GM12878 (cell line): ENCODE measurements around the gene CACNA1D. TPM values are rescaled to one million over a fixed set of nuclear protein-coding genes. Genes with fewer than 3 reads are reported as not detected.

ENCODE experiments used
- ATAC-seq: fragments of 200-7000 bp; cut with Tn5 transposase; 3 replicates; pipeline ENCODE4 v1.9.1; 2020; ENCODE audit warnings: mild to moderate bottlenecking, moderate library complexity
- BruUV-seq: library from RNA; stranded (reverse); fragments of 400-500 nt; replicated peaks from 2 replicates; lab custom pipeline; 2021; lab: Mats Ljungman, UMichigan
- CTCF ChIA-PET: fragments of 300-600 bp; sonication (Branson Sonifier 250); formaldehyde crosslinking; extraction: SDS; loops from one replicate; lab custom pipeline; 2021; ENCODE audit warnings: inconsistent platforms; lab: Yijun Ruan, JAX
- POLR2A ChIA-PET: fragments of 350-600 bp; formaldehyde crosslinking; extraction: SDS; loops from one replicate; lab custom pipeline; 2021; ENCODE audit warnings: inconsistent platforms; lab: Charles Lee
- RAD21 ChIA-PET: fragments of 300-600 bp; sonication (Branson Sonifier 250); formaldehyde crosslinking; loops from one replicate; lab custom pipeline; 2023; ENCODE audit warnings: antibody characterized with exemption; ENCODE audit not compliant: unreplicated experiment; lab: Charles Lee
- SMC1A ChIA-PET: fragments of 300-600 bp; sonication (Branson Sonifier 250); formaldehyde crosslinking; loops from one replicate; lab custom pipeline; 2023; ENCODE audit not compliant: unreplicated experiment, uncharacterized antibody; lab: Charles Lee
- DNase-seq: peaks from one replicate; pipeline ENCODE4 v3.0.0-alpha.2; 2011; ENCODE audit warnings: low read depth, low spot score
- FAIRE-seq: peaks from 3 replicates; lab custom pipeline; 2011; peaks lifted over from hg19 to GRCh38; lab: Jason Lieb, UNC
- H2AFZ ChIP-seq: 2 replicates; pipeline ENCODE4 v1.6.0; 2011; ENCODE audit warnings: low read depth, low read length, control low read depth; ENCODE audit not compliant: control insufficient read depth
- H3K27ac ChIP-seq: 2 replicates; pipeline ENCODE4 v1.5.1; 2011; ENCODE audit warnings: control low read depth; ENCODE audit not compliant: control insufficient read depth, insufficient read depth
- H3K27me3 ChIP-seq, 2 experiments: replicated peaks in 1 of 2; 2 replicates each; pipeline versions ENCODE4 v1.6.0 to v1.6.1; 2011; ENCODE audit warnings: low read length in 1 of 2; ENCODE audit not compliant: control insufficient read depth in 2 of 2, insufficient read depth in 2 of 2
- H3K36me3 ChIP-seq, 2 experiments: 2 replicates each; pipeline ENCODE4 v1.5.1; 2011; ENCODE audit warnings: low read length in 1 of 2; ENCODE audit not compliant: control insufficient read depth in 2 of 2, insufficient read depth in 2 of 2
- H3K4me1 ChIP-seq: 2 replicates; pipeline ENCODE4 v1.6.1; 2011; ENCODE audit warnings: mild to moderate bottlenecking, low read length, moderate library complexity, mixed read lengths; ENCODE audit not compliant: control insufficient read depth, insufficient read depth
- H3K4me2 ChIP-seq: 2 replicates; pipeline ENCODE4 v1.6.0; 2011; ENCODE audit warnings: control low read depth; ENCODE audit not compliant: control insufficient read depth, insufficient read depth
- H3K4me3 ChIP-seq: fragments of 200-600 bp; sonication (generic); 2 replicates; pipeline ENCODE4 v1.5.1; 2016
- H3K79me2 ChIP-seq: 2 replicates; pipeline ENCODE4 v1.6.0; 2011; ENCODE audit warnings: low read length; ENCODE audit not compliant: control insufficient read depth, insufficient read depth
- H3K9ac ChIP-seq: 2 replicates; pipeline ENCODE4 v1.8.0; 2011; ENCODE audit warnings: low read length, control low read depth, mixed read lengths; ENCODE audit not compliant: control insufficient read depth, insufficient read depth
- H3K9me3 ChIP-seq: replicated peaks from 3 replicates; pipeline ENCODE4 v1.5.1; 2011; ENCODE audit warnings: mild to moderate bottlenecking, low read length; ENCODE audit not compliant: control insufficient read depth, insufficient read depth
- H4K20me1 ChIP-seq: 2 replicates; pipeline ENCODE4 v1.6.0; 2011; ENCODE audit not compliant: control insufficient read depth, insufficient read depth
- BHLHE40 ChIP-seq, 2 experiments: fragments of 450-650 bp in 1 of 2; IDR thresholded peaks; 2 replicates each; pipeline ENCODE4 v1.6.1; 2011 to 2017; ENCODE audit warnings: low read depth in 2 of 2, borderline replicate concordance in 1 of 2, improper control_type of control experiment in 1 of 2, low read length in 1 of 2, mild to moderate bottlenecking in 1 of 2
- CBX5 ChIP-seq: sonication (generic); IDR thresholded peaks from 2 replicates; pipeline ENCODE4 v1.6.1; 2016; ENCODE audit warnings: low read depth, moderate library complexity, mild to moderate bottlenecking, inconsistent platforms
- NBN ChIP-seq: fragments of 450-650 bp; IDR thresholded peaks from 2 replicates; pipeline ENCODE4 v1.6.1; 2016
- RELA ChIP-seq: fragments of 450-650 bp; IDR thresholded peaks from 2 replicates; pipeline ENCODE4 v1.8.0; 2014; ENCODE audit warnings: borderline replicate concordance; ENCODE audit not compliant: partially characterized antibody
- RFX5 ChIP-seq: IDR thresholded peaks from 2 replicates; pipeline ENCODE4 v1.6.1; 2011; ENCODE audit warnings: low read depth, low read length, improper control_type of control experiment
- YY1 ChIP-seq: IDR thresholded peaks from 2 replicates; pipeline ENCODE4 v1.6.1; 2011; ENCODE audit warnings: low read depth, mild to moderate bottlenecking, low read length
- ZBED1 ChIP-seq: IDR thresholded peaks from 2 replicates; pipeline ENCODE4 v1.6.1; 2016; ENCODE audit warnings: borderline replicate concordance
- WGBS: methylation state at CpG from one replicate; pipeline ENCODE4 v1.1.6; 2016; ENCODE audit warnings: low lambda C conversion rate; ENCODE audit not compliant: insufficient replicate concordance, insufficient coverage; ENCODE audit errors: missing lambda C conversion rate; 5-methylcytosine and 5-hydroxymethylcytosine counted together
- in situ Hi-C: fragments of 300-500 bp; cut with MboI; formaldehyde crosslinking; loops from 9 replicates; pipeline ENCODE4 v1.14.3; 2018; ENCODE audit warnings: mixed read lengths
- intact Hi-C: fragments of 100-400 bp; cut with micrococcal nuclease; formaldehyde crosslinking; loops from one replicate; pipeline ENCODE4 v1.14.2; 2022; ENCODE audit not compliant: unreplicated experiment
- polyA plus RNA-seq, 11 experiments: library from polyadenylated mRNA; depleted of rRNA in 4 of 11; unstranded in 6 of 11; stranded (reverse) in 5 of 11; fragments of >200 nt; fragmentation: Nextera tagmentation in 4 of 11; fragmentation: Illumina TruSeq in 1 of 11; extraction: Ambion mirVana in 4 of 11; extraction: Trizol in 1 of 11; gene quantifications; 1 replicate in 1 of 11; 2 replicates in 10 of 11; pipeline versions ENCODE4 v1.2.1 to v1.2.3, GENCODE V29; 2011 to 2016; ENCODE audit warnings: inconsistent platforms in 2 of 11, missing spikeins in 2 of 11, low read depth in 1 of 11
- total RNA-seq, 4 experiments: library from RNA; depleted of rRNA in 3 of 4; stranded (reverse); fragments of >200 nt in 3 of 4; fragmentation: Illumina TruSeq in 1 of 4; extraction: Trizol in 1 of 4; gene quantifications; 2 replicates each; pipeline versions ENCODE4 v1.2.1 to v1.2.3, GENCODE V29; 2013 to 2021
- TF ChIP-seq, protein P1 (sequence below): fragments of 450-650 bp; formaldehyde crosslinking; IDR thresholded peaks from 2 replicates; pipeline ENCODE4 v1.4.0; 2022; ENCODE audit warnings: mild to moderate bottlenecking, moderate library complexity

CACNA1D gene
- total and polyA plus RNA-seq, 10 of the 15 experiments (the other 5 are each of a cell fraction or from before 2014, with no cell fraction given), result 0.21 to 24.4 (median 1.6) TPM

DNA sequence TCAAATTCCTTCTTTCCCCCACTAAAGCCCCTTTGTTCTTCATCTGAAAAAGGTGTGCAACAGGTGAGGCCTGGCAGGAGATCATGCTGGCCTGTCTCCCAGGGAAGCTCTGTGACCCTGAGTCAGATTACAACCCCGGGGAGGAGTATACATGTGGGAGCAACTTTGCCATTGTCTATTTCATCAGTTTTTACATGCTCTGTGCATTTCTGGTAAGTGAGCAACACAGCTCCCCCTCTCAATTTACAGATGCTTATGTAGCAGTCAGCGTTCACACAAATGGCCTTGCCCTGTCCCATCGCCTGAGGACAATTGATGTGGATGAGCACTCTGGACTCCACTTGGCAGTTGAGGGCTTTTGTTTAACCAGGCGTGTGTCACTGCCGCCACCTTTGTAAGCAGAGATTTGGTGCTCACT lies 281.4 kb downstream of the CACNA1D start (continued):
- TF ChIP-seq, protein P1, sequence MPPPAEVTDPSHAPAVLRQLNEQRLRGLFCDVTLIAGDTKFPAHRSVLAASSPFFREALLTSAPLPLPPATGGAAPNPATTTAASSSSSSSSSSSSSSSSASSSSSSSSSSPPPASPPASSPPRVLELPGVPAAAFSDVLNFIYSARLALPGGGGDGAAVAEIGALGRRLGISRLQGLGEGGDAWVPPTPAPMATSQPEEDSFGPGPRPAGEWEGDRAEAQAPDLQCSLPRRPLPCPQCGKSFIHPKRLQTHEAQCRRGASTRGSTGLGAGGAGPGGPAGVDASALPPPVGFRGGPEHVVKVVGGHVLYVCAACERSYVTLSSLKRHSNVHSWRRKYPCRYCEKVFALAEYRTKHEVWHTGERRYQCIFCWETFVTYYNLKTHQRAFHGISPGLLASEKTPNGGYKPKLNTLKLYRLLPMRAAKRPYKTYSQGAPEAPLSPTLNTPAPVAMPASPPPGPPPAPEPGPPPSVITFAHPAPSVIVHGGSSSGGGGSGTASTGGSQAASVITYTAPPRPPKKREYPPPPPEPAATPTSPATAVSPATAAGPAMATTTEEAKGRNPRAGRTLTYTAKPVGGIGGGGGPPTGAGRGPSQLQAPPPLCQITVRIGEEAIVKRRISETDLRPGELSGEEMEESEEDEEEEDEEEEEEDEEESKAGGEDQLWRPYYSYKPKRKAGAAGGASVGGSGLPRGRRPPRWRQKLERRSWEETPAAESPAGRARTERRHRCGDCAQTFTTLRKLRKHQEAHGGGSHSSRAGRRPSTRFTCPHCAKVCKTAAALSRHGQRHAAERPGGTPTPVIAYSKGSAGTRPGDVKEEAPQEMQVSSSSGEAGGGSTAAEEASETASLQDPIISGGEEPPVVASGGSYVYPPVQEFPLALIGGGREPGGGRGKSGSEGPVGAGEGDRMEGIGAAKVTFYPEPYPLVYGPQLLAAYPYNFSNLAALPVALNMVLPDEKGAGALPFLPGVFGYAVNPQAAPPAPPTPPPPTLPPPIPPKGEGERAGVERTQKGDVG (CRISPR knock-in tag), result no peak
- no peak for TF ChIP-seq BHLHE40 (IDR thresholded peaks at IDR 0.05; ENCODE audit: borderline replicate concordance in 1 of 2, low read depth in 2 of 2, low read length in 1 of 2)
- TF ChIP-seq ZBED1, result no peak
- no peak for TF ChIP-seq RFX5
- no peak for TF ChIP-seq YY1
- no peak for TF ChIP-seq NBN
- TF ChIP-seq RELA, result no peak

DNA sequence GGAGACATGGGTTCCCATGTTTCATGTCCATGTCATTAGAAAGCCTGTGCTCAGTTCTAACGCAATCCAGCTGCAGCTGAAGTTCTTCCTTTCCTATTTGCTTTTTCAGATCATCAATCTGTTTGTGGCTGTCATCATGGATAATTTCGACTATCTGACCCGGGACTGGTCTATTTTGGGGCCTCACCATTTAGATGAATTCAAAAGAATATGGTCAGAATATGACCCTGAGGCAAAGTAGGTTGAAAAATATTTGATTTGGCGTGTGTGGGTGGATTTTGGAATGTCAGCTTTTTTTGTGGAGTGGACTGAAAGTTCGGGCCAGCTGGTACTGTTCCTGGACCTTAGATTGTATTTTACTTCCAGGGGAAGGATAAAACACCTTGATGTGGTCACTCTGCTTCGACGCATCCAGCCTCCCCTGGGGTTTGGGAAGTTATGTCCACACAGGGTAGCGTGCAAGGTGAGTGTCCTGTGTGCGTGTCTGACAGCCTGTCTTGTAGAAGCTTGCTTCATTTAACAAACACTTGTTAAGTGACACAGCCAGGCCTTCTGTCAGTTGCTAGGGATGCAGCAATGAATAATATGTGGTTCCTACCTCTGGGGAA lies 282.2 kb downstream of the CACNA1D start:
- Histone ChIP-seq H3K4me3 (no peak overlapping the region), H4K20me1 (no peaks in the 10 kb centered on the region), H3K36me3 (no peaks in the 10 kb centered on the region), H2AFZ (no peak overlapping the region), H3K9ac (no peak overlapping the region), H3K4me2 (no peak overlapping the region), H3K27ac (no peak overlapping the region), H3K4me1 (peaks cover 22% of the 10 kb centered on the region)
- ATAC-seq, result no peak
- RAD21 ChIA-PET, result interaction anchor here (1.2 to 4.9 kb wide), 3 partner anchors 10 to 67 kb away, joined by 4 to 41 read pairs (median 9); partner anchors contain the start of genes CHDH and IL17RB
- SMC1A ChIA-PET, result interaction anchor here (1.1 to 4.5 kb wide), 8 partner anchors 12 to 115 kb away, joined by 3 to 40 read pairs (median 7); partner anchors contain the start of gene SELENOK
- WGBS, result 81% methylated on average over 9 of the region's 9 CpGs
- CTCF ChIA-PET, result interaction anchor here (0.9 kb wide), 1 partner anchor 25 kb away, joined by 3 read pairs; no protein-coding TSS in a partner anchor
- in situ Hi-C loops, result no loop called here
- no TSS peak for BruUV-seq
- no peak for TF ChIP-seq CBX5
- TF ChIP-seq, all 136 proteins: peak for 0
- no peak for DNase-seq
- Histone ChIP-seq H3K27me3 (no peaks in the 10 kb centered on the region), H3K79me2 (no peaks in the 10 kb centered on the region), H3K9me3 (no peaks in the 10 kb centered on the region)
- intact Hi-C loops, result no loop called here
- POLR2A ChIA-PET, result interaction anchor here (1.2 to 4.5 kb wide), 2 partner anchors 8 to 68 kb away, joined by 4 to 30 read pairs; partner anchors contain the start of genes CHDH and IL17RB
- FAIRE-seq, result no peak
